NCI-H2029 treated with DMSO at 0.1 percent for 48 hours (cell line): Measurements from ENCODE around the gene ANK2.

Experiments
- DNase-seq: peaks from one replicate; lab custom pipeline; 2025; lab: John Stamatoyannopoulos, UW

The ANK2 gene

GRCh38 chr4:113344100-113344499, 294.6 kb downstream of the ANK2 start:
- no peak for DNase-seq

- DNase-seq, result no peak
Measured at GRCh38 chr4:113347245-113347644, 297.8 kb downstream of the ANK2 start.

DNA sequence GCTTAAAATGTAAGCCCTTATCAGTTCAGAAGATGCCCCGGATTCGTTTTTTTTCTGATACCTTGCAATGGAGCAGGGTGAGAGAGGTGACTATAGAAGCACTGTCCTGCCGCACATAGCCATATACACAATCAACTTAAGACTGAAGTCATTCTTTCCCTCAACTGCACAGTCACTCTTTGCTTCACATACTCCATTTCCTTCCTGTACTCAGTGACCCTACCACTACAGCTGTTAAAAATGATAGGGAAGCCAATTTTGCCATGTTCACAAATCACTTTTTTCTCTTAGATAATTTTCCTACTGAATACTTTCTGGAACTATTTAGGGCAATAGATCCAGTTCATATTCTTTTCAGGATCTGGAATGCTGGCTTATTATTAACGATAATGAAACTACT, 300.0 kb downstream of the ANK2 start:
- DNase-seq, result no peak

DNA sequence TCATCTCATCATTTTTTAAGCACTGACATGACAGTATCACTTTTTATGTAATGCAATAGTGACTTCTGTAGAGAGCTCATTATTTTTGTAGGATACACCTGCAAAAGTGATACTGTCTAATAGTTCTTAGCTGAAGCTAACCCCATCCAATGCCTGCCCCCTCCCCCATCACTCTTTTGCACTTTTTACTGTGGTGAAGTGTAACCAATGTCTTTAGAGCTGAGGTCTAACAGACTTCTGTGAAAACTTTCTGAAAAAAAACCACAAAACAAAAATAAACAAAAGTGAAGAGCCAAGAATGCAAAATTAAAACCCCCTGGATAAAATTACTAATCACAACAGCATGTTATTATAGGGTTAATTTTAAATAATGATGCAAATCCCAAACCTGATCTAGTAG, 301.1 kb downstream of the ANK2 start:
- no peak for DNase-seq

DNA sequence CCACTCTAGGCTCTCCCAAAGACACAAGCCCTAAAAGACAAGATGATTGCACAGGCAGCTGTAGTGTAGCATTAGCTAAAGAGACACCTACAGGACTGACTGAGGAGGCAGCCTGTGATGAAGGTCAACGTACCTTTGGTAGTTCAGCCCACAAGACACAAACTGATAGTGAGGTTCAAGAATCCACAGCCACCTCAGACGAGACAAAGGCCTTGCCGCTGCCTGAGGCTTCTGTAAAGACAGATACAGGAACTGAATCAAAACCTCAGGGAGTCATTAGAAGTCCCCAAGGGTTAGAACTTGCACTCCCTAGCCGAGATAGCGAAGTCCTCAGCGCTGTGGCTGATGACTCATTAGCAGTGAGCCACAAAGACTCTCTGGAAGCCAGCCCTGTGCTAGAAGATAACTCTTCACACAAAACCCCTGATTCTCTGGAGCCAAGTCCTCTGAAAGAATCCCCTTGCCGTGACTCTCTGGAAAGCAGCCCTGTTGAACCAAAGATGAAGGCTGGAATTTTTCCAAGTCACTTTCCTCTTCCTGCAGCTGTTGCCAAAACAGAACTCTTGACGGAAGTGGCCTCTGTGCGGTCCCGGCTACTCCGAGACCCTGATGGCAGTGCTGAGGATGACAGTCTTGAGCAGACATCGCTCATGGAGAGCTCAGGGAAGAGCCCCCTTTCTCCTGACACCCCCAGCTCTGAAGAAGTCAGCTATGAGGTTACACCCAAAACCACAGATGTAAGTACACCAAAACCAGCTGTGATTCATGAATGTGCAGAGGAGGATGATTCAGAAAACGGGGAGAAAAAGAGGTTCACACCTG, 306.3 kb downstream of the ANK2 start:
- no peak for DNase-seq

- DNase-seq, result no peak
Measured at GRCh38 chr4:113356453-113356852, 307.0 kb downstream of the ANK2 start.

DNA sequence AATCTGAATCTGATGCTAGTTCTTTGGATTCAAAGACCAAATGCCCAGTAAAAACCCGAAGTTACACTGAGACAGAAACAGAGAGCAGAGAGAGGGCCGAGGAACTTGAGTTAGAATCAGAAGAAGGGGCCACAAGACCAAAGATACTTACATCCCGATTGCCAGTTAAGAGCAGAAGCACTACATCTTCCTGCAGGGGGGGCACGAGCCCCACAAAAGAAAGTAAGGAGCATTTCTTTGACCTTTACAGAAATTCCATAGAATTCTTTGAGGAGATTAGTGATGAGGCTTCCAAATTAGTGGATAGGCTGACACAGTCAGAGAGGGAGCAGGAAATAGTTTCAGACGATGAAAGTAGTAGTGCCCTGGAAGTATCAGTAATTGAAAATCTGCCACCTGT, 309.3 kb downstream of the ANK2 start:
- DNase-seq, result no peak

GRCh38 chr4:113365377-113365776, 315.9 kb downstream of the ANK2 start:
- no peak for DNase-seq

DNA sequence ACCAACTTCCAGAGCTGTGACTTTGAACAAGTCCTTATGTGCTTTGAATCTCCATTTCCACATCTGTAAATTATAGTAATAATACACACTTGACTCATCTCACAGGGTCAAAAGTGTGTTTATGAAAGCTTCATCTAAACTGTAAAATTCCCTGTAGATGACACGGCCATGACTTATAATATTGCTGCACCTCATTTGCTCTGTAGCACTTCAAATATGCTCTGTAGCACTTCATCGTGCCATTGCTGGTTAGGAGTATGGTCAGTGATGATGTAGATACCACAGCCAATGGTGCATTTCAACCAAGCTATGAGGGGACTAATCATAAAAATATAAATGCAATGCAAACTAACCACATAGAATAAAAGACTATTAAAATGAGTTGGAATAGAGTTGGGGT, 318.6 kb downstream of the ANK2 start:
- DNase-seq, result no peak

GRCh38 chr4:113371111-113371510, 321.7 kb downstream of the ANK2 start:
- DNase-seq, result no peak

GRCh38 chr4:113375964-113376666, 326.7 kb downstream of the ANK2 start:
- DNase-seq, result no peak

DNA sequence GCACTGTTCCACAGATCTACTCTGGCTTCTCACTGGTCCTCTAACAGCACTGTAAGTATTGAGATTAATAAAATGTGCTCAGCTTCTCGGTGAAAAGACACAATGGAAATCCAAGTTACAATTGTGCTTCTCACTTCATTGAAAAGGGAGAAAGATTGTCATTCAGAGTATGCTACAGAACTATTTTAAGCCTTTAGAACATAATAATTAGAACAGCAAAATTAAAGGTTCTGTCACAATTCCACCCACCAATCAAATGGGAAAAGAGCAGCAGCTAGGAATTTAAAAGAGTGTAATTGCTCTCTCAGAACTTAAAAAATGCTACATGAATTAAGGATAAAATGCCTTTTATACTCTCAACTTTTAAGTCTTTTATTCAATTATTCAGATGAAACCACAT, 329.4 kb downstream of the ANK2 start:
- no peak for DNase-seq

DNA sequence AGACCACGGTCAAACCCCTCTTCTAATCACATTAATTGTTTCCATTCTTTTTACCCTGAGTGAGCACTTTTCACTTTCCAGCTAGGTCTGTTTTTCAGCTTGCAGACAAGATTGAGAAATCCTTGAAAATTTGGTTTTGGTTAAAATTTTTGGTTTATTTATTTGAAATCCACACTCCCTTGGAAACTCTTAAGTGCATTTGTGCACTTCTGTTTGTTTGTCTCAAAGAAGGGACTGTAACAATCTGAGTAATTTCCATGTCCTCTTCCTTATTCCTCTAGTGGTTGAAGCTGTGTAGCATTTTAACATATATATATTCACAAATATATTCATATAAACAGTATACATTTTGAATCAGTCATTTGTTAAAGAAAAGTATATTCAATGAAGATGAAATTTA, 333.3 kb downstream of the ANK2 start:
- no peak for DNase-seq

- DNase-seq, result no peak
Measured at GRCh38 chr4:113383111-113383785, 333.8 kb downstream of the ANK2 start.

DNA sequence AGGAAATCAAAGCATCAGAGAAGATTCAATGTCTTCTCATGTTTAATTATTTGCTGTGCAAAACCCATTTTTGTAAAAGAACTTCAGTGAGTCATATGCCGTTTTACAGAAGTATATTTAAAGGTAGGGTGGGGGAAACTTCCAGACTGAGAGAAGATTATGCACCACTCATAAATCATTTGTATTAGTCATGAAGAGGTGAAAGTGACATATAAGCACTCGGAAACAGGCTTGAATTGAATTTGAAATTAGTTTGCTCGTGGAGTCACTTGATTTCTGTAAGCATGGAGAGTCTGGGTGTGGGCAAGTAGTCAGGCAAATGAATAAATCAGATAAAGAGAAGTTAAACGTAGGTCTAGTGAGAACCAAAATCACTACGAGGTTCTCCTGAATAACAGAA, 335.1 kb downstream of the ANK2 start:
- DNase-seq, result no peak

- no peak for DNase-seq
Measured at GRCh38 chr4:113385281-113385899, 335.9 kb downstream of the ANK2 start.

DNA sequence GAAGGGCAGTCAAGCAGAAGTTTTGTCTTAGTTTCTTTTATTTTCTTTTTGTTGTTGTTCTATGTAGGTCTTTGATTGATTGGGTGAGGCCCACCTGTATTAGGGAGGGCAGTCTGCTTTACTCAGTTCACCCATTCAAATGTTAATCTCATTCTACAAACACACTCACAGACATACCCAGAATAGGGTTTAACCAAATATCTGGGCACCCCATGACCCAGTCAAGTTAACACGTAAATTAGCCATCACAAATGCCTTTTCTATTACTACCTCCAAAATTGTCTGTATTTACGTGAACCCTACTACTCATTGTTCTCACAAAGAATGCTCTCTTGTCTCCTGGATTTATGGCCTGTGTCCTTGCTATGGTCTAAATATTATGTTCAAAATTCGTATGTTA, 339.7 kb downstream of the ANK2 start:
- no peak for DNase-seq

DNA sequence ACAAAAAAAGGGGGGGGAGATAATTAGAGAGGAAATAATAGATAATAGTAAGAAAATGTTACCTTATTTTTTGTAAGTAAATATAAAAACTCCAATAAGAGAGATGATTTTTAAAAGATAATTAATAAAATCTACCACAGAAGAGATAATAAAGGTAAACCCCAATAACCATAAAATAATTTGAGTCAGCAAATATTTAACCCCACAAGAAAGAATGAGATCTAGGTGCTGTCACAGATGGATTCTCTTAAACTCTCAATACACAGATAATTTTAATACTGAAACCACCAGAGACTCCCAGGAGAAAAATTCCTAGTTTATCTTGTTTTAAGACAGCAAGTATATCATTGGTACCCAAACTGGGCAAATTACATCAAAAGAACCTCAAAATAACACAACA, 341.4 kb downstream of the ANK2 start:
- no peak for DNase-seq

DNA sequence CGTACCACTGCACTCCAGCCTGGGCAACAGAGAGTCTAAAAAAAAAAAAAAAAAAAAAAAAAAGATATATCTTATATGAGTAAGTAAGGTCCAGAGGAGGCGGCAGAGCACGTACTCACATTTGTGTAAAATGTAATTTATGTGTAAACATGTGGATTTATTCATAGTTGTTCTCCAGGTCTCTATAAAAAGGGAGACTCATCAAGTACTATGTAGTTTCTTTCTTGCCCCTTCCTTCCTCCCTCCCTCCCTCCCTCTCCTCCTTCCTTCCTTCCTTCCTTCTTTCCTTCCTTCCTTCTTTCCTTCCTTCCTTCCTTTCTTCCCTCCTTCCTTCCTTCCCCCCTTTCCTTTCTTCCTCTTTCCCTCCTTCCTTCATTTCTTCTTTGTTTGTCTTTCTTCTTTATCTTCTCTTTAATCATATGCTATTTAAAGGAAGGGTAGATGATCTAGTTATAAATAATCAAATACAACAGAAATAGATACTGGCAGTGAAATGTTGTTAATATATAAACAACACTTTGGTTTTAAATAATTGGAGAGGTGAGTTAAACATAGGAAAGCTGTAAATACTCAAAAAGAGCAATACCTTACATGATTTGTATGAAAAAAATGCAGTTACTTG, 344.8 kb downstream of the ANK2 start:
- no peak for DNase-seq

DNA sequence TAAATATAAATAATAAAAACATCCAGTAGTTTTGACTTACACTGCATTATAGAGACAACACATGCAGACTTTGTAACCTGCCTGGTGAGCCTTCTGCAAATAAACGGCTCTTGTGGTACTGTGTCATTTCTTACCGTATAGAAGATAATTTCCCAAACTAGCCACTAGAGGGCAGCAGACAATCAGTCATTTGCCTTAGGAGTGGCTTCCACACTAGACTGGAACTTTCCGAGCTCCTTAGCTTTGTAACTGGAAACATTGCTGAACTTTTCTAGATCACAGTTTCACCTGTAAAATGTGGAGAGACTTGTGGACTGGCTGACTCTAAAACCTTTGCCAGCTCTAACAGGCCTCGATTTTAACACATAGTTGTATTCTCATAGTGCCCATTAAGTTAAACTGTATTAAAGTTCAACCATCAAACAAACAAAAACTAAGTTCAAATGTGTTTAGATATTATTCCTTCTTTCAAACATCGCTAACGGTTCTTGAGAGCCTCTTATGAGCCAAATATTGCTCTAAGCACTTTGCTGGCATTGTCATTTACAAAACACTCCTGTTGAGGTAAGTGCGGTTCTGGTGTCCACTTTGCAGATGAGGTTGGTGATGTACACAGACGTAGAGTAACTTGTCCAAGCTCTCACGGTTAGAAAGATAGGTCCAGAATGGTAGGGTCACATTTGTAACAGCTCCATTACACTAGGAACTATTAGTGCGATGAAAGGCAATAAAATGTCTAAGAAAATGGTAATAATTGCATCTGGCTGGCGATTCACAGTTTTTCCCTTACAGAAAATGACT, 345.5 kb downstream of the ANK2 start:
- peak; percentile 66 for DNase-seq

DNA sequence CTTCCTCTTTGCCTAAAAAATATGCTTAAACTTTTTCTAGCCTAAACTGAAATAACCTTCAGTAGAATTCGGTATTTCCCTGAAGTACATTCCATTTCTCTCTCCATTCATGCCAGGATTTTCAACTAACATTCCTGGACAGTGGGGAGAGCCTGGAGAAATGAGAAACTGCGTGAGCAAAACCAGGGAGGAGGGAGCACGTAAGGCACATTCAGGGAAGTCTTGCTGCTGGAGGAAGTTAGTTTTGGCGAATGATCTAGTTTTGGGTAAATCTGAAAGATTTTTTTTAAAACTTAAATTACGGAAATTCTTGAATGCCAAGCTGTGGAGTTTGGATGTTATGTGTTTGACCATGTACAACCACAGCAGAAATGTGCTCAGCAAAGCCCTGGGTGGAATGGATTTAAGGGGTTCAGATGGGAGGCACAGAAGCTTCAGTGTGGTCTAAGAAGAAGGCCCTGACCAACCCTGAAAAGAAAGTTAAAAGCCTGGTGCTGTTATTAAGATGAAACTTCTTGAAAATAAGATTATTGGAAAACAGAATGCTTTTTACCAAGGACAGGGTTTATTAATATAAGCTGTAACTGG, 347.8 kb downstream of the ANK2 start:
- DNase-seq, result no peak
